T-helper 2 cell treated with Interferon-gamma antibody and Interleukin-4, amounts not matched to agents 5 μg/mL and 100 μg/mL, for 36 hours (primary cell): ENCODE results near the gene SMO.
"Not testable (repeated sequence)": the region's sequence is repeated elsewhere in the genome, so short reads cannot be mapped to it uniquely, and the experiment has no call there.

Source experiments
- DNase-seq: peaks from one replicate; pipeline ENCODE4 v3.0.0; 2021; ENCODE audit warnings: low spot score
- H3K27ac Mint-ChIP-seq: one replicate; pipeline ENCODE4 v1.8.0; 2021; ENCODE audit warnings: mild to moderate bottlenecking, mixed read lengths
- H3K27me3 Mint-ChIP-seq: one replicate; pipeline ENCODE4 v1.8.0; 2021; ENCODE audit warnings: low read depth, mixed read lengths
- H3K36me3 Mint-ChIP-seq: one replicate; pipeline ENCODE4 v1.8.0; 2021; ENCODE audit warnings: low read depth, mixed read lengths
- H3K4me1 Mint-ChIP-seq: one replicate; pipeline ENCODE4 v1.8.0; 2021; ENCODE audit warnings: low read depth, mixed read lengths
- H3K4me3 Mint-ChIP-seq: one replicate; pipeline ENCODE4 v1.8.0; 2022; ENCODE audit warnings: mild to moderate bottlenecking, moderate library complexity, mixed read lengths
- H3K9me3 Mint-ChIP-seq: one replicate; pipeline ENCODE4 v1.8.0; 2021; ENCODE audit warnings: mixed read lengths

SMO gene

DNA sequence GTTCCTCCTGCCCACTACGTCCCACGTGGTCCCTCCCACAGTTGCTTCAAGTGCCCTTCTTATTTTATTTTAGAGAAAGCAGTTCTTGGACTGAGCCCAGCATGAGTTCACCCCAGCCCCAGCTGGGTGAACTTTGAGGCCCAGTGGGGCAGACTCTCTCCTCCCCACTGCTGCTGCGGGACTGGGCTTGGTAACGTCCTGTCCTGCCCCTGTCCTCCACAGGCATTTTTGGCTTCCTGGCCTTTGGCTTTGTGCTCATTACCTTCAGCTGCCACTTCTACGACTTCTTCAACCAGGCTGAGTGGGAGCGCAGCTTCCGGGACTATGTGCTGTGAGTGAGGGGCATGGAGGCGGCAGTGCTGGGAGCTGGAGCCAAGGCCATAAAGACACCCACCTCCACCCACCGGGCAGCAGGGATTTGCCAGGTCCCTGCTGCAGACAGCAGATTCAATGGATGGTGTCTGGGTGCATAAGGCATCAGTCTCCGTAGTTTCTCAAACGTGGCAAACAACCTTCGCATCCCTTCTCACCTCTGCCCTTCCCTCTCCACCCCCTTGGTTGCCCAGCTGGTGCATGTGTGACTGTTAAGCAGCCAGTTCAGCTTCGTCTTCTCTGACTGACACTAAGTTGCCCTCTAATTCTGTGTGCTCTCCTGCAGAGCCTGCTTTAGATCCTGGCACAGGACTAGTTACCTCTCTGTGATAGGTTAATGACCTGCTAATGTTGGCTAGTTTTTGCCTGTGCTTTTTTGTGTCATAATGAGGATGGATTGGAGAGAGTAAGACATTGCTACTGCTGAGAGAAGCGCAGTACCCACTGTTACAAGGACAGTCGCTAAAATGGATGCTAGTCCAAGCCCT lies 20.9 kb downstream of the SMO start:
- DNase-seq = no peak
- Mint-ChIP-seq H3K36me3 (no peaks in the 10 kb centered on the region), H3K27me3 (peaks cover 9% of the 10 kb centered on the region), H3K4me1 (no peaks in the 10 kb centered on the region), H3K27ac (no peak overlapping the region), H3K4me3 (no peak overlapping the region), H3K9me3 (no peaks in the 10 kb centered on the region)

- Mint-ChIP-seq H3K4me3 (no peak overlapping the region), H3K27me3 (peaks cover 9% of the 10 kb centered on the region), H3K4me1 (no peaks in the 10 kb centered on the region), H3K36me3 (no peaks in the 10 kb centered on the region), H3K27ac (no peak overlapping the region), H3K9me3 (no peaks in the 10 kb centered on the region)
- DNase-seq = peak; percentile 47
Observed at GRCh38 chr7:129210256-129210988, 22.0 kb downstream of the SMO start.

GRCh38 chr7:129210989-129211312 lies 22.5 kb downstream of the SMO start:
- Mint-ChIP-seq H3K27ac (no peak overlapping the region), H3K4me3 (no peak overlapping the region), H3K36me3 (no peaks in the 10 kb centered on the region), H3K4me1 (no peaks in the 10 kb centered on the region), H3K27me3 (peaks cover 9% of the 10 kb centered on the region), H3K9me3 (no peaks in the 10 kb centered on the region)
- DNase-seq = no peak

DNA sequence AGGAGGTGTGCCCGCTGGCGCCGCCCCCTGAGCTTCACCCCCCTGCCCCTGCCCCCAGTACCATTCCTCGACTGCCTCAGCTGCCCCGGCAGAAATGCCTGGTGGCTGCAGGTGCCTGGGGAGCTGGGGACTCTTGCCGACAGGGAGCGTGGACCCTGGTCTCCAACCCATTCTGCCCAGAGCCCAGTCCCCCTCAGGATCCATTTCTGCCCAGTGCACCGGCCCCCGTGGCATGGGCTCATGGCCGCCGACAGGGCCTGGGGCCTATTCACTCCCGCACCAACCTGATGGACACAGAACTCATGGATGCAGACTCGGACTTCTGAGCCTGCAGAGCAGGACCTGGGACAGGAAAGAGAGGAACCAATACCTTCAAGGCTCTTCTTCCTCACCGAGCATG lies 23.7 kb downstream of the SMO start:
- H3K27me3 Mint-ChIP-seq = peaks cover 9% of the 10 kb centered on the region
- no peaks in the 10 kb centered on the region for H3K9me3 Mint-ChIP-seq
- no peaks in the 10 kb centered on the region for H3K4me1 Mint-ChIP-seq
- H3K4me3 Mint-ChIP-seq = no peak overlapping the region
- no peaks in the 10 kb centered on the region for H3K36me3 Mint-ChIP-seq
- no peak overlapping the region for H3K27ac Mint-ChIP-seq
- DNase-seq = no peak

- Mint-ChIP-seq H3K4me1 (no peaks in the 10 kb centered on the region), H3K27ac (no peak overlapping the region), H3K36me3 (no peaks in the 10 kb centered on the region), H3K4me3 (no peak overlapping the region), H3K9me3 (no peaks in the 10 kb centered on the region), H3K27me3 (peaks cover 9% of the 10 kb centered on the region)
- DNase-seq = no peak
Observed at GRCh38 chr7:129212596-129212995, 24.2 kb downstream of the SMO start.

DNA sequence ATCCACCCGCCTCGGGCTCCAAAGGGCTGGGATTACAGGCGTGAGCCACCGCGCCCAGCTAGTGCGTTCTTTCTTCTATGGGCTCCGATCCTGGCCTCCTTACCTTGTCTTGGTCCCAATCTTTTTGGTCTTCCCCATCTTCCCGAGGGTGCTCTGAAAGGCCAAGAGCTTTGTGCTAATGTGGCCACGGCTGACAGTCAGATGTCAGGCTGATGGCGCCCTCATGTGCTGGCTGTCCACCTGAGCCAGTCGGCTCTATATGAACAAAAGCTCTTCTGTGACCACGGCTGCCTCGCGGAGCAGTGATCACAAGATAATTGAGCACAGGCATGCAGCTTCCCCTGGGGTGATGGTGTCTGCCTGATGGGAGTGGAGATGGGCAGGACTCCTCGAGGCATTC lies 25.4 kb downstream of the SMO start:
- H3K27ac Mint-ChIP-seq = no peak overlapping the region
- no peak for DNase-seq
- no peaks in the 10 kb centered on the region for H3K36me3 Mint-ChIP-seq
- no peaks in the 10 kb centered on the region for H3K4me1 Mint-ChIP-seq
- peaks cover 11% of the 10 kb centered on the region for H3K27me3 Mint-ChIP-seq
- no peak overlapping the region for H3K4me3 Mint-ChIP-seq
- H3K9me3 Mint-ChIP-seq = no peaks in the 10 kb centered on the region

- H3K36me3 Mint-ChIP-seq, H3K4me3 Mint-ChIP-seq, H3K27ac Mint-ChIP-seq, H3K27me3 Mint-ChIP-seq, H3K4me1 Mint-ChIP-seq, H3K9me3 Mint-ChIP-seq, DNase-seq: not testable (repeated sequence)
Observed at GRCh38 chr7:129215691-129216090, 27.3 kb downstream of the SMO start.

DNA sequence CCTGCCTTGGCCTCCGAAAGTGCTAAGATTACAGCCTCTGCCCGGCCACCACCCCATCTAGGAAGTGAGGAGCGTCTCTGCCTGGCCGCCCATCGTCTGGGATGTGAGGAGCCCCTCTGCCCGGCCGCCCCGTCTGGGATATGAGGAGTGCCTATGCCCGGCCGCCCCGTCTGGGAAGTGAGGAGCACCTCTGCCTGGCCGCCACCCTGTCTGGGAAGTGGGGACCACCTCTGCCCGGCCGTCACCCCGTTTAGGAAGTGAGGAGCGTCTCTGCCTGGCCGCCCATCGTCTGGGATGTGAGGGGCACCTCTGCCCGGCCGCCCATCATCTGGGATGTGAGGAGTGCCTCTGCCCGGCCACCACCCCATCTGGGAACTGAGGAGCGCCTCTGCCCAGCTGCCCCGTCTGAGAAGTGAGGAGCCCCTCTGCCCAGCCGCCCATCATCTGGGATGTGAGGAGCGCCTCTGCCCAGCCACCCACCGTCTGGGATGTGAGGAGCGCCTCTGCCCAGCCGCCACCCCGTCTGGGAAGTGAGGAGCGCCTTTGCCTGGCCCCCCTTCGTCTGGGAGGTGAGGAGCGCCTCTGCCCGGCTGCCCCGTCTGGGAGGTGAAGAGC lies 27.8 kb downstream of the SMO start:
- not testable (repeated sequence) for H3K4me3 Mint-ChIP-seq, DNase-seq, H3K27ac Mint-ChIP-seq, H3K36me3 Mint-ChIP-seq, H3K27me3 Mint-ChIP-seq, H3K4me1 Mint-ChIP-seq, H3K9me3 Mint-ChIP-seq

- H3K36me3 Mint-ChIP-seq, H3K4me3 Mint-ChIP-seq, H3K27me3 Mint-ChIP-seq, H3K9me3 Mint-ChIP-seq, DNase-seq, H3K4me1 Mint-ChIP-seq, H3K27ac Mint-ChIP-seq: not testable (repeated sequence)
Observed at GRCh38 chr7:129216821-129217416, 28.5 kb downstream of the SMO start.

DNA sequence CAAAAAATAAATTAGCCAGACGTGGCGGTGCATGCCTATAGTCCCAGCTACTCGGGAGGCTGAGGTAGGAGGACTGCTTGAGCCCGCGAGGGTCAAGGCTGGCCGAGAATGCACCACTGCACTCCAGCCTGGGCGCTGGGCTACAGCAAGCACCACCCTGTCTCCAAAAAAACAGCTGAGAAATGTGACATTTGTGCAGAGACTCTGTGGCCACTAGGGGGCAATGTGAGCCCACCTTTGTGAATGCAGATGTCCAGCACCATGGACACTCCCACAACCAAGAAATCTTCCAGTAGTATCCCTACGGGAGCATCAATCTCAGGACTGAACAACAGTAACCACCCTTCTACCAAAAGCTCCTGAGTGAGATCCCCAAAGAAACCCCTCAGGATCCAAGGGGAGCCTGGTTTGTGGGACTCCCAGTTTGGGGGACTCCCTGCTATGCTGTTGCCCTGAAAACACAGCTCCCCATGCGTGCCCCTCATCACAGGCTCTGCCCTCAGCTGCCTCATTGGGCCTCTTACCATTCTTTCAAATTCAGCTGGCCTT lies 30.2 kb downstream of the SMO start:
- Mint-ChIP-seq H3K4me1 (peaks cover 10% of the 10 kb centered on the region), H3K27me3 (peaks cover 2% of the 10 kb centered on the region), H3K4me3 (no peak overlapping the region), H3K9me3 (no peaks in the 10 kb centered on the region), H3K36me3 (no peaks in the 10 kb centered on the region), H3K27ac (no peak overlapping the region)
- peak; percentile 69 for DNase-seq

DNA sequence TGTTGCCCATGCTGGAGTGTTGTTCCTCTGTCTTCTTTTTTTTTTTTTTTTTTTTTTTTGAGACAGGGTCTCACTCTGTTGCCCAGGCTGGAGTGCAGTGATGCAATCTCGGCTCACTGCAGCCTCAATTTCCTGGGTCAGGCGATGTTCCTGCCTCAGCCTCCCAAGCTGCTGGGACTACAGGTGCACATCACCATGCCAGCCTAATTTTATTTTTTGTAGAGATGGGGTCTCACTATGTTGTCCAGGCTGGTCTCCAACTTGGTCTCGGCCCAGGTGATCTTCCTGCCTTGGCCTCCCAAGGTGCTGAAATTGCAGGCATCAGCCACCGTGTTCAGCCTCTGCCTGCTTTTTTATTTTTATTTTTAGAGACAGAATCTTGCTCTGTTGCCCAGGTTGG lies 30.7 kb downstream of the SMO start:
- not testable (repeated sequence) for H3K27me3 Mint-ChIP-seq

DNA sequence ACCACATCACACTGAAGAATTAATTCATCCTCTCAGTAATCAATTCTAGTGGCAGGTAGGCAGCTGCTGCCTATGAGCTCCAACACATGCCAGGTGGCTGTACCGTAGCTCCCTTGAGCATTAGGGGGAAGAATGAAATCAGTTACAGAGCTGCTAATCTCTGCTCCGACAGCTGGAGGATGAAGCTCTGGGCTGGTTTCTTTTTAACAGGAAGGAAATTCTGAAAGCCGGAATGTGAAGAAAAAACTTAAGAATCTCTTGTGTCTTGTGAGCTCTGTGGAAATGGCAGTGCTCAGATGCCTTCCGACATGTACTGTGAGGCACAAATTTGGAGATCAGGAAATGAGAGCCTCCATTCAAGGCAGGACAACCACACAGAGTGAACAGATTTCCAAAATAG lies 33.6 kb downstream of the SMO start:
- DNase-seq = no peak
- peak overlapping the region; percentile 48 for H3K4me3 Mint-ChIP-seq
- H3K9me3 Mint-ChIP-seq = no peaks in the 10 kb centered on the region
- peak overlapping the region; percentile 32 for H3K27ac Mint-ChIP-seq
- no peaks in the 10 kb centered on the region for H3K36me3 Mint-ChIP-seq
- H3K27me3 Mint-ChIP-seq = peaks cover 2% of the 10 kb centered on the region
- peaks cover 29% of the 10 kb centered on the region for H3K4me1 Mint-ChIP-seq

More for the DNA sequence above, 30.7 kb downstream of the SMO start:
- not testable (repeated sequence) for H3K36me3 Mint-ChIP-seq, DNase-seq, H3K9me3 Mint-ChIP-seq, H3K4me3 Mint-ChIP-seq, H3K27ac Mint-ChIP-seq
- peaks cover 12% of the 10 kb centered on the region for H3K4me1 Mint-ChIP-seq

GRCh38 chr7:129224251-129225205 lies 36.1 kb downstream of the SMO start, which contains the start of gene AHCYL2:
Gene AHCYL2 (plus strand): TSS chr7:129225030.
- H3K27ac Mint-ChIP-seq = peak within 1 kb of the TSS; percentile 96
- H3K4me3 Mint-ChIP-seq = peak within 1 kb of the TSS; percentile 95
- no peaks in the 10 kb centered on the region for H3K27me3 Mint-ChIP-seq
- no peaks in the 10 kb centered on the region for H3K36me3 Mint-ChIP-seq
- H3K9me3 Mint-ChIP-seq = no peaks in the 10 kb centered on the region
- H3K4me1 Mint-ChIP-seq = peaks cover 29% of the 10 kb centered on the region
- peak; percentile 94 for DNase-seq
